Islet of Langerhans (tissue), 1 donor: ENCODE measurements around the gene RLF.

Experiments used
- FAIRE-seq: peaks from one replicate; lab custom pipeline; 2011; peaks lifted over from hg19 to GRCh38; lab: Jason Lieb, UNC

Gene RLF, protein sequence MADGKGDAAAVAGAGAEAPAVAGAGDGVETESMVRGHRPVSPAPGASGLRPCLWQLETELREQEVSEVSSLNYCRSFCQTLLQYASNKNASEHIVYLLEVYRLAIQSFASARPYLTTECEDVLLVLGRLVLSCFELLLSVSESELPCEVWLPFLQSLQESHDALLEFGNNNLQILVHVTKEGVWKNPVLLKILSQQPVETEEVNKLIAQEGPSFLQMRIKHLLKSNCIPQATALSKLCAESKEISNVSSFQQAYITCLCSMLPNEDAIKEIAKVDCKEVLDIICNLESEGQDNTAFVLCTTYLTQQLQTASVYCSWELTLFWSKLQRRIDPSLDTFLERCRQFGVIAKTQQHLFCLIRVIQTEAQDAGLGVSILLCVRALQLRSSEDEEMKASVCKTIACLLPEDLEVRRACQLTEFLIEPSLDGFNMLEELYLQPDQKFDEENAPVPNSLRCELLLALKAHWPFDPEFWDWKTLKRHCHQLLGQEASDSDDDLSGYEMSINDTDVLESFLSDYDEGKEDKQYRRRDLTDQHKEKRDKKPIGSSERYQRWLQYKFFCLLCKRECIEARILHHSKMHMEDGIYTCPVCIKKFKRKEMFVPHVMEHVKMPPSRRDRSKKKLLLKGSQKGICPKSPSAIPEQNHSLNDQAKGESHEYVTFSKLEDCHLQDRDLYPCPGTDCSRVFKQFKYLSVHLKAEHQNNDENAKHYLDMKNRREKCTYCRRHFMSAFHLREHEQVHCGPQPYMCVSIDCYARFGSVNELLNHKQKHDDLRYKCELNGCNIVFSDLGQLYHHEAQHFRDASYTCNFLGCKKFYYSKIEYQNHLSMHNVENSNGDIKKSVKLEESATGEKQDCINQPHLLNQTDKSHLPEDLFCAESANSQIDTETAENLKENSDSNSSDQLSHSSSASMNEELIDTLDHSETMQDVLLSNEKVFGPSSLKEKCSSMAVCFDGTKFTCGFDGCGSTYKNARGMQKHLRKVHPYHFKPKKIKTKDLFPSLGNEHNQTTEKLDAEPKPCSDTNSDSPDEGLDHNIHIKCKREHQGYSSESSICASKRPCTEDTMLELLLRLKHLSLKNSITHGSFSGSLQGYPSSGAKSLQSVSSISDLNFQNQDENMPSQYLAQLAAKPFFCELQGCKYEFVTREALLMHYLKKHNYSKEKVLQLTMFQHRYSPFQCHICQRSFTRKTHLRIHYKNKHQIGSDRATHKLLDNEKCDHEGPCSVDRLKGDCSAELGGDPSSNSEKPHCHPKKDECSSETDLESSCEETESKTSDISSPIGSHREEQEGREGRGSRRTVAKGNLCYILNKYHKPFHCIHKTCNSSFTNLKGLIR (N-terminal part only)

DNA sequence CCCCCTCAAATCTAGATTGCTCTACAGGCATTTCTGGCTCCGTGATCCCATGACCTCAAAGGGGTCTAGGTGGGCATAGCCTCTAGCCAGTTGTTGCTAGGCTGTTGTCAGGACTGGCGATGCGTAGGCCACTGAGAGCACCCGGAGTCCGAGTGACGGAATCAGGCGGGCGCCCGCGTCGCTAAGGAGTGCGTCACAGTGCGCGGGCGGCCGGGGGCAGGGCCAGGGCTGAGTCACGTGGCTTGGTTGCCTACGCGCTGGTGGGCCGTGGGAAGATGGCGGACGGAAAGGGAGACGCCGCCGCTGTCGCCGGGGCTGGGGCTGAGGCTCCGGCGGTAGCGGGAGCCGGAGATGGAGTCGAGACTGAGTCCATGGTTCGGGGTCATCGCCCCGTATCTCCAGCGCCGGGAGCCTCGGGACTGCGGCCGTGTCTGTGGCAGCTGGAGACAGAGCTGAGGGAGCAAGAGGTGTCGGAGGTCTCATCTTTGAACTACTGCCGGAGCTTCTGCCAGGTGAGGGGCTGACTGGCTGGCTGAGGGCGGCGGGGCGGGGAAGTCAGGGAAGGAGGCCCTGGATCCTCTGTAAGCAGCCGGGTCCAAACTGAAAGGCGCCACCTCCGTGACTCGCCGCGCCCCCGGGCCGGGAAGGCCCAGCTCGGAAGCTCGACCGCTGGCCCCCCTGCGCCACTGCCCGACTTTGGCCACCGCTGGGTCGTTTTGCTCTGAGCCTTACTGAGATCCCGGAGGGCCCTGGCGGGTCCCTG lies at the start of gene RLF:
Gene RLF, plus strand, starts transcription at position 263 of the 763 bp plus-strand sequence. Its CDS starts 13 bp downstream, at position 276.
- FAIRE-seq, result no peak

DNA sequence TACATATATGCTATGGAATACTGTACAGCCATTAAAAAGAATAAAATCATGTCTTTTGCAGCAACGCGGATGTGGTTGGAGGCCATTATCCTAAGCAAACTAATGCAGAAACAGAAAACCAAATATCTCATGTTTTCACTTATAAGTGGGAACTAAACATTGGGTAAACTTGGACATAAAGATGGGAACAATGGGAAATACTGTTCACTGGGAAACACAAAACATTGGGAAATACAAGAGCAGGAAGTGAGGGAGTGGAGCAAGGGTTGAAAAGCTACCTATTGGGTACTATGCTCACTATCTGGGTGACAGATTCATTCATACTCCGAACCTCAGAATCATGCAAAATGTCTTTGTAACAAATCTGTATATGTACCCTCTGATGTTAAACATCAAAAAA lies 46.8 kb upstream of the RLF start:
- no peak for FAIRE-seq

DNA sequence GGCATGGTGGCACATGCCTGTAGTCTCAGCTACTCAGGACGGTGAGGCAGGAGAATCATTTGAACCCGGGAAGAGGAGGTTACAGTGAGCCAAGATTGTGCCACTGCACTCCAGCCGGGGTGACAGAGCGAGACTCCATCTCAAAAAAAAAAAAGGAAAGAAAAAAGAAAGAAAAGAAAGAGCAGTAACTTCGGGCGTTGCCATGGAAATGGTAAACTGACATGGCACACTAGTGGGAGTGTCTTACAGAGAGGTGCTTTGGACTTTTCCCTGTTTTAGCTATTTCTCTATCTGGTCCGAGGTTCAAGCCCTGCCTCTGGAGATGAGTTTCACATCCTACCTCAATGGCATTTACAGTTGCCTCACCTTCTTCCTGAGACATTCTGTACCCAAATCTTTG lies 41.1 kb upstream of the RLF start:
- no peak for FAIRE-seq

DNA sequence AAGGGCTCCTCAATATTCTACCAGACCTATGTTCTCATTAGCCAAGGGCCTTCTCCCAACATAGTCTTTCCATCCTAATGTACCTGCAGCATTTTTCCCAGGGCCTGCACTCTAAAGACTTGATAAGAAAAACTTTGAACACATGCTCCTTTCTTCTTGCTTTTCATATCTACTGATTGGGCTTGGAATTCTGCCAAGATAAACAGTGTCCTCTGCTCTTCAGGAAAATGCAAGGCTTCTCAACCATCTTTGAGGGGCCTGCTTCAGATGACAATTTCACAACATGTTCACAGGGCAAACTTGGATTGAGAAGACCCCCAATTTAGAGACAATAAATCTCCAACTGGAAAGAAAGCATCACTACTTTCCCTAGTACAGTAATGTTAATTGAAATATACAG lies 38.3 kb upstream of the RLF start:
- FAIRE-seq, result no peak

DNA sequence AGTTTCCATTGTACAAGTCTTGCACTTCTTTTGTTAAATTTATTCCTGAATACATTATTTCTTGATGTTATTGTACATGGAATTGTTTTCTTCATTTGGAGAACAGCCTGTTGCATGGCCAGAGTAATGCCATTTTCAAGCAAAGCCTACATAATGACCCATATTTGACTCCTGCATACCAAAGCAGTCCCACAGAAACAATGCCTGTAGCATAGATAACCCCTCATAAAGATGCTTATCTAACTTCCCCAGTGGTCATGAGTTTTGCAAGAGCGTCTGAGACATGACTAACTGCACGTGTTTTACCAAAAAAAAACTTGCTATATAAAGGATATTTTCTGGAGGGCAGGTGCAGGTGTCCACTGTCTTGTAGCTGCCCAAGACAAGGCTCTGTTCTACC lies 30.3 kb upstream of the RLF start:
- no peak for FAIRE-seq

DNA sequence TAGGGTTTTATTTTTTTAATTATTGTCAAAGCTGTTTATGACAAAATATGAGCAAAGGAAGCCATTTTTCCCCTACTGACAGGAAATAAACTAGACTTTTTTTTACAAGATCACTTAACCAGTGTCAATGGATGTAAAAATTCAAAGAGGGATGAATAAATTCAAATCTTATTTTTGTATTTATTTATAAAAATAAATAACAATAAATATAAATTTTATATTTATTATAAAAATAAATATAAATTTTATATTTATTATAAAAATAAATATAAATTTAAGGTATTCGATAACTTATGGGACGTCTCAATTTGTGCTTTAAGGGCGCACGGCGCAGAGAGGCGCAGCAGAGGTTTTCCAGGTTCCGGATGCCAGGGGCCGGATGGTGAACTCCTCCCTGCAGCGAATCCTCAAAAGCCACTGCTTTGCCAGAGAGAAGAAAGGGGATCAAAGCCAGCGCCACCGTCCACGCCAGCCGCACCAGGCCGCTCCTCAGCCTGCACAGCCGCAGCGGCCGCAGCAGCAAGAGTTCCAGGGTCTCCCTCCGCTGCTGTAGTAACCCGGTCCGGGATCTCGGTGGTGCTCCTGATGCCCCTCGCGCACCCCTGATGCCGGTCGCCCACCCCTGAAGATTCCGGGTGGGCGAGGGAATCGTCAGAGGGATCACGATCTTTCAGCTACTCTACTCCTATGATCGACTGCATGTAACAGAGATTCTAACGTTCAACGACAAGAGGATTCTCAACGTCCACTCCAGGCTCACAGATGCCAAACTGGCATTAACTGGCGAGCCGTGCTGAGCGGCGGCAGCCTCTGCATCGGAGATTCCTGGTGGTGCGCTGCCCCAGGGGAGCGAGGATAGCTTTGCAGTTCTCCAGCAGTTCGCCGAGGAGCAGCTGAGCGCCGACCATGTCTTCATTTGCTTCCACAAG lies 28.5 kb upstream of the RLF start:
- FAIRE-seq, result no peak

DNA sequence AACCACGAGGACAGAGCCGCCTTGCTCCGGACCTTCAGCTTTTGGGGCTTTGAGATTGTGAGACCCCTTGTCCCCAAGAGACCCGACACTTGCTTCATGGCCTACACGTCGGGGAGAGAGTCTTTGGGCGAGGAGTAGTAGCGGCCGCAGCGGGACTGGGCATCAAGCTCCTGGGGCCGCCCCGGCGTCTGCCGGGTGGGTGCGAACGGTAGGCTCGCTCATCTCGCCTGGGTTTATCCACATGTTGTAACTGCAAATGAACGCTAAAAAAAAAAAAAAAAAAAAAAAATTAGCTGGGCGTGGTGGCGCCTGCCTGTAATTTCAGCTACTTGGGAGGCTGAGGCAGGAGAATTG lies 27.9 kb upstream of the RLF start:
- no peak for FAIRE-seq

DNA sequence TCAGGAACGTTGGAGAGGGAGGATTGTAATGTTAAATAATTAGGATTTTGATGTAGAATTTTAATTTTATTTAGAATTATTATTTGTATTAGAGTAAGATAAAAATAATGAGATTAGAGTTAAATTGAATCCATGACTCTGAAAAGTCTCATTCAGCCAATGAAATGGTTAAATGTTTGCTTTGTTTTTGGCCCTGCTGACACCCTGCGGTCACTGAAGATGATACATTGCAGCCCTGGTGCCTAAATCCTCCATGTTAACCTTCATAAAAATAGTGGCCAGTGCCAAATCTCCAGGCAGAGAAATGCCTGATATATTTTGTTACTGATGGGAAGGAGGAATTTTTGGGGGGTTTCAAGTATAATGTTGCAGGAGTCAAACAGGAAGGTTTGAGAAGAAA lies 27.3 kb upstream of the RLF start:
- FAIRE-seq, result no peak

DNA sequence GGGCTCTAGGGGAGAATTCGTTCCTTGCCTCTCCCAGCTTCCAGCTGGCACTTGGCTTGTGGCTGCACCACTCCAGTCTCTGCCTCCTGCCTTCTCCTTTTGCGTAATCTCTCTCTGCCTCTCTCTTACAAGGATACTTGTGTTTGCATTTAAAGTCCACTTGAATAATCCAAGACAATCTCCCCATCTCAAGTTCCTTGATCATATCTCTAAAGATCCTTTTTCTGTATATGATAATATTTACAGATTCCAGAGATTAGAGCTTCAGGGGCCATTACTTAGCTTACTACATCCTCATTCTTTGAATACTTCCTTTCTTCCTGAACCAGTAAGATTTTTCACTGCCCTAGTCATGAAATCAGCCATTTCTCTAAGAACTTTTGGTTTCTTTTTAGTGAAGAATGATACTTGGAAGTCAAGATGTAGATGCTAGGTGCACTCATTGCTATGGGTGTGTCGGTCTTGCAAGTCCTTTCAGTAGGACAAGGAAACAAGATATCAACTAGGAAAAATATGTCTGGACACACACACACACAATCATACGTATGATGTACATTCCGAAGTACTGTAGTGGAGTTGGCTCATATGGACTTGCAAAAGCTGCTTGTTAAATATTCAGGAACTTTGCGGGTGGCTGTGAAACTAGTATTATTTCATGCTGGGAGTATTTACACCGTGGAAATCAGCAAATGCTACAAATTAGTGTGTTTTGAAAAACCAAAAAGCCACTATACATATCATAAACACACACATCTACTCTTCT lies 20.8 kb upstream of the RLF start:
- FAIRE-seq, result no peak

DNA sequence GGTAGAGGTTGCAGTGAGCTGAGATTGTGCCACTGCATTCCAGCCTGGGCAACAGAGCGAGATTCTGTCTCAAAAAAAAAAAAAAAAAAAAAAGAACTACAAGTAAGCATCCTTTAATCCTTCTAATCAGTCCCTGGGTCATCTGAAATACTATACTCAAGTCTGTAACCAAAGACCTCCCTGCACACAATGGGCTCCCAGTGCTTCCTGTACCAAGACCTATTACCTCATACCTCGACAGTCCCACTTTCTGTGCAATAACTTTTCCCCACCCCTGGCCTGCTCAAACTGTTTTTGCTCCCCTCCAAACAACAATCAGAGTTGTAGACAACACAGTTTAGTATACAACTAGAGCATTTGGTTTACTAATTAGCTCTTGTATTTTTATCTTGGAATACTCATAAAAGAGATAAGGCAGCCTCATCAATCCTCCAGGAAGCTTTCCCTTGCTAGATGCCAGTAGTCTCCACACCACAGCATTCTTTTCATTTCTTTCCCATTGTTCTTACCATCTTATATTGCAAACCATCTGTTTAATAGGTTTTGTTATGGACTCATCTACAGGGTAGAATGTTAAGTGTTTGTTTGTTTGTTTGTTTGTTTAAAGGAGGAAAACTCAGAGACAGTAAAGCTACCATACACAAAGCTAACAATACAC lies 19.2 kb upstream of the RLF start:
- no peak for FAIRE-seq

DNA sequence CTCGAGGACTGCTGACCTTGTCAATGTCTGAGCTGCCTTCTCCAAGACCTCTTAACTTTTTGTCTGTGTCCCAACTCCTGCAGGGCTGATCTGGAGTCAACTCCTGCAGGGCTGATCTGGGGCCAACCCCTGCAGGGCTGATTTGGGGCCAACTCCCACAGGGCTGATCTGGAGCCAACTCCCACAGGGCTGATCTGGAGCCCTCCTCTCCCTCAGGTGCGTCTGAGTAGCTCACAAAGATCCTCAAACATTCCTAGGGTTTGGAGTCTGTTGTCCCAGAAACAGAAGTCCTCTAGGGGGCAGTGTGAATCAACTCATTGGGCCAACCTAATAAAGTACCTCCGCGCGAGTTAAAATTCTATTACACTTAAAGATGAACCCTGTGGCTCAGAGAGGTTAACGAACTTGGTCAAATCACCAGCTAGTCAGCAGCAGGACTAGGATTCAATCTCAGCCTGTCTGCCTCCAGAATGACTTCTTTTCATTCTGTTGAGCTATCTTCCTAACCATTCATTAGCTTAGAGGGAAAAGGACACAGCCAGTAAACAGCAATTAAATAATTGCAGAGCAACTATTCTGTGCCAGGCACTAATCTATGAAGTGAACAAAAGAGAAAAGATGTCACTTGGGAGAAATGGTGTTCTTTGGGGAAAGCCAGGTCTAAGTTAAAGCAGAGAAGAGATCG lies 17.2 kb upstream of the RLF start:
- FAIRE-seq, result peak; percentile 77

DNA sequence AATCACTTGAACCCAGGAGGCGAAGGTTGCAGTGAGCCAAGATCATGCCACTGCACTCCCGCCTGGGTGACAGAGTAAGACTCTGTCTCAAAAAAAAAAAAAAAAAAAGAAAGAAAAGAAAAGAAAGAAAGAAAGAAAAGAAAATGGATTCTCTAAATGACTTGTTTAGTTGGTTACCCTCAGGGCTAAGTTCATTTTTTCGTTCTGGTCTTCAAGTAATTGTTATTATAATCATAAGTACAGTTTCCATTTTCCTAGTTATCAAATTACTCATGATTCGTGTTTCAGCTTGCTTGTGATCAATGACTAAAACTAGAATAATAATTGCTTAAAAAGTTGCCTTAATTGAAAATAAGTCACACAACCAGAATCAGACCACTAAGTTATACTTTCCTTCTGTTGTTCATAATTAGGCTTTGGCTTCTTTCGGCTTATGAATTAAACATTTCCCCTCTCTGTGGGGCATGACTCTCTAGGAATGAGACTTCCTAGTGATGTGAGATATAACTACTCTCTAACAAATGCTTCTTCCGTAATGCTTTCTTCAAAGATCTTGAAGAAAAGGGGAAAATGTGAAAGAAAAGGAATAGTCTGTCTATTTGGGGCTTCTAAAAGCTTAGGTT lies 9.6 kb upstream of the RLF start:
- no peak for FAIRE-seq

DNA sequence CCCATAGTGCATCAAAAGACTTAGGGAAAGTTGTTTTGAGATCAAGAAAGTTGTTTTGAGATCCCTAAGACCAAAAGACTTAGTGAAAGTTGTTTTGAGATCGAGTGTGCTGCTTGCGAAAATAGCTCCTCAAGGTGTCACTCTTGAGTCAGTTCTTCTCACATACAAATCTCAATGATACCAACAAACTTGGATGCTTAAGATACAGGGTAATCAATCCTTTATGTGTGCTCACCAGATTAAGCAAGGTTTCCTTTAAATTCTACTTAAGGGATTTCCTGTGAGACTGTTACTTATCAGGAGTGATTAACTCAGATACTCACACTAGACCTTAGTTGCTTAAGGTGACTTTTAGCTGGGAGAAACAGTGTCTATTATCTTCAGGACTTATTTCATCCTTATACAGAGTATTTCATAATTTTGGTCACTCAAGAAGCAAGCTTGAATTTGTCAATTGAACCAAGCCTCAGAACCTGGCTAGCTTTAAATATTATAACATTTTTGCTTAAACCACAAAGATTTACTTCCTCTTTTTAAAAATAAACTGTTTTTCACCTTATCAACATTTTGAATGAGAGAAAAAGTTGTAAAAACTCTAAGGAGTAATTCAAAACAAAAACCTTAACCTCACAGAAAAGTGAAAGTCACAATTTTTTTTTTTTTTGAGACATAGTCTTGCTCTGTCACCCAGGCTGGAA lies 8.0 kb upstream of the RLF start:
- peak; percentile 95 for FAIRE-seq

DNA sequence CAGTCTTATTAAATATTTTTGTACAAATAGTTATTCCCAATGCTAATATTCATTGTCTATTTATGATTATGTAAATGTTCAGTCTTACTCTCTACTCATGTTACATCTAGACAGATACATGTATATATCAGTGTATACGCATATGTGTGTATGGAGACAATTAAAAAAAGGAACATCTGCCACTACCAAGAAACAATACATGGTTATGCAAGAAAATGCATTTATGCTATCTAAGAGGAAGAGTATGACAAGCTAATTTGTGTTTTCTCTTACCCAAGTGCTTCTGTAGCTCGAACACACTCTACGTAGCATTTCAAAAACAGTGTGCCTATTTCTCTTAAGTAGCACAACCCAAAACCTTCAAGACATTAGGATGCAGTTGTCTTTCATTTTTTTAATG lies 6.1 kb upstream of the RLF start:
- FAIRE-seq, result no peak

DNA sequence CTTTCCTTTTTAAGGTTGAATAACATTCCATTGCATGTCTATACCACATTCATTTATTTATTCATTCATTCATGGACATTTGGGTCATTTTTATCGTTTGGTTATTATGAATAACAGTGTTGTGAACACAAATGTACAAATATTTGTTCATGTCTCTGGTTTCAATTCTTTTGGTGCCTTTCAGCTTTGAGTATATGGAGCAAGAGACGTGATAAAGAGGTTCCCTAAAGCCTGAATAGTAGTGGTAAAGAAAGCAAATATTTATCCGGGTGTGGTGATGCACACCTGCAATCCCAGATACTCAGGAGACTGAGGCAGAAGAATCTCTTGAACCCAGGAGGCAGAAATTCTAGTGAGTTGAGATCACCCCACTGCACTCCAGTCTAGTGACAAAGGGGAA lies 5.3 kb upstream of the RLF start:
- FAIRE-seq, result no peak

DNA sequence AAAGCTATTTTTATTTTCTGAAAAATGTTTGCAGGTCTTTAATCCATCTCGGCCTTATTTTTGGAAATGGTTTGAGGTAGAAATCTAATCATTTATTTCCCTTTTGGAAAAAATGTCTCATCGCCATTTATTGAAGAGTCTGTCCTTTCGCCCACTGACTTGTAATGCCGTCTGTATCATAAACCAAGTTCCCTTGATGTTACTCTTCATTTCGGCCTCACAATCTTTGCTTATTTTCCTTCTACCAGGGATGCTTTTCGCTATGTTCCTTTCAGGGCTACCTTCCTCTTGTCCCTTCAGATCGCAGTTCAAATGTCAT lies 422 bp upstream of the RLF start:
- FAIRE-seq, result no peak

DNA sequence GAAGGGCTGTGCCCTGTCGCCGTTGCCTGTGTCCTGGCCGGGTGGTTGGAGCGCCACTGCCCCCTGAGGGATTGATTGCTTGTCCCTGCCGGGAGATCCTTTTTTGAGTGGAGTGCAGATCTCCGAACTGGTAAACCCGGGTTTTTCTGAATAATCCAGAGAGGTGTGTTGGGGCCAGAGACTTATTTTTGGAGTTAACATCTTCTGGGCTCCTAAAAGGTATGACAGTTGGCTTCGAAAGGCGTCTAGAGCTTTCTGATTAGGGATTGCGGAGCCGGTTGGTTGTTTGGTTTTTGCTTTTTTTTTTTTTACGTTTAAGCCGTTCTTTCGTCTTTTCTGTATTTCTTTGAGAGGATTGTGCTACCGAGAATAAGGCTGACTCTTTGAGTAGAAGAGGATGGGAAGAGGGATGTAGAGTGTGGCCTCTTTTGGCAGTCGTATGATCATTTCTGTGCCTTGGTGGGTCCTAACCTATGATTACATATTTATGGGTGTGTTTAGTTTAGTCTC lies 756 bp downstream of the RLF start:
- no peak for FAIRE-seq
